Left ventricle myocardium inferior (tissue), 1 donor: ENCODE data around the gene ZNF782. TPM values are rescaled to one million over a fixed set of nuclear protein-coding genes. Genes with fewer than 3 reads are reported as not detected.
A peak's percentile ranks its signal among the peaks of the same experiment; 100 is the strongest.

Source experiments
- DNase-seq: peaks from one replicate; pipeline ENCODE4 v3.0.0-alpha.2; 2020
- H3K27ac ChIP-seq: fragments of 200-600 bp; replicated peaks from 2 replicates; pipeline ENCODE4 v1.8.0; 2021
- H3K27me3 ChIP-seq: fragments of 200-600 bp; 2 replicates; pipeline ENCODE4 v1.8.0; 2021; ENCODE audit warnings: low read depth
- H3K36me3 ChIP-seq: fragments of 200-600 bp; 2 replicates; pipeline ENCODE4 v1.8.0; 2021
- H3K4me1 ChIP-seq: fragments of 200-600 bp; 2 replicates; pipeline ENCODE4 v1.8.0; 2021
- H3K4me3 ChIP-seq: fragments of 200-600 bp; 2 replicates; pipeline ENCODE4 v1.8.0; 2021; ENCODE audit warnings: mild to moderate bottlenecking, moderate library complexity
- H3K9me3 ChIP-seq: fragments of 200-600 bp; replicated peaks from 2 replicates; pipeline ENCODE4 v1.8.0; 2021
- CTCF ChIP-seq: fragments of 200-600 bp; IDR thresholded peaks from 2 replicates; pipeline ENCODE4 v1.8.0; 2021; ENCODE audit warnings: antibody characterized with exemption, mild to moderate bottlenecking, borderline replicate concordance
- intact Hi-C: fragments of 100-400 bp; cut with micrococcal nuclease; formaldehyde crosslinking; loops from one replicate; pipeline ENCODE4 v1.11.0; 2022
- total RNA-seq: library from RNA; stranded (reverse); fragmentation: NEBNext Ultra II Directional; extraction: Animal tissue kit (Norgen Biotek cat#: 25700); gene quantifications from one replicate; pipeline ENCODE4 v1.2.1, GENCODE V29; 2021
- donor health status: DM: no; HTN: yes; CAD: no; lungs with severe emphysema.

ZNF782 gene
- total RNA-seq, 1 donor from 2014 or later = 3.7 TPM

- H3K36me3 ChIP-seq = no peaks in the 10 kb centered on the region
- H3K9me3 ChIP-seq = peaks cover 9% of the 10 kb centered on the region
- peaks cover 6% of the 10 kb centered on the region for H3K4me1 ChIP-seq
- H3K4me3 ChIP-seq = no peak overlapping the region
- TF ChIP-seq CTCF = no peak
- no peaks in the 10 kb centered on the region for H3K27me3 ChIP-seq
- H3K27ac ChIP-seq = no peak overlapping the region
- DNase-seq = no peak
- intact Hi-C loops = no loop called here
Measured at GRCh38 chr9:96883922-96884321, 29.6 kb upstream of the ZNF782 start.

DNA sequence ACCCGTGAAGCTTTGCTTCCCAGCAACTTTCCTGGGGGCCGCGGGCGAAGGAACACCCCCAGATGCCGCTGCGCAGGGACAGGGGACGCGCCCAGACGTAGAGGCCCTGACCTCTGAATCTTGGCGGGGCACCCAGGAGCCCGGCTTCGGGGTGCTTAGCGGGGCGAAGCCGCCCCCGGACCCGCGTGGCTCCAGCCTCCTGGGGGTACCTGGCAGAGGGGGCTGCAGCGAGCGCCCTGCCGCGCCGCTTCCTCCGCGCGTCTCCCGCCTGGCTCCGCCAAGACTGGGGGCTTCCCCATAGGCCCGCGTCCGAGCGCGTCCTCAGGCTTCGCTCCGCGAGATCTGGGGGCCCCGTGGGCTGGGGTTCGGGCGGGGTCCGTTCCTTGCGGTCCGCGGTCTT is 23.0 kb upstream of the ZNF782 start:
- no peak for TF ChIP-seq CTCF
- peaks cover 39% of the 10 kb centered on the region for H3K27me3 ChIP-seq
- H3K27ac ChIP-seq = no peak overlapping the region
- DNase-seq = no peak
- intact Hi-C loops = no loop called here
- peaks cover 27% of the 10 kb centered on the region for H3K4me1 ChIP-seq
- no peaks in the 10 kb centered on the region for H3K36me3 ChIP-seq
- H3K4me3 ChIP-seq = no peak overlapping the region
- H3K9me3 ChIP-seq = no peaks in the 10 kb centered on the region

- peak overlapping the region; percentile 69 for H3K4me3 ChIP-seq
- H3K9me3 ChIP-seq = no peaks in the 10 kb centered on the region
- H3K27me3 ChIP-seq = peaks cover 39% of the 10 kb centered on the region
- DNase-seq = peak; percentile 25
- intact Hi-C loops = no loop called here
- H3K36me3 ChIP-seq = no peaks in the 10 kb centered on the region
- peaks cover 27% of the 10 kb centered on the region for H3K4me1 ChIP-seq
- TF ChIP-seq CTCF = peak; percentile 20
- peak overlapping the region; percentile 45 for H3K27ac ChIP-seq
Measured at GRCh38 chr9:96875461-96876142, 21.3 kb upstream of the ZNF782 start.

GRCh38 chr9:96874947-96875460 is 20.7 kb upstream of the ZNF782 start:
- intact Hi-C loops = no loop called here
- DNase-seq = no peak
- no peak for TF ChIP-seq CTCF
- H3K27ac ChIP-seq = peak overlapping the region; percentile 45
- H3K36me3 ChIP-seq = no peaks in the 10 kb centered on the region
- H3K9me3 ChIP-seq = no peaks in the 10 kb centered on the region
- peak overlapping the region; percentile 69 for H3K4me3 ChIP-seq
- H3K4me1 ChIP-seq = peaks cover 27% of the 10 kb centered on the region
- H3K27me3 ChIP-seq = peaks cover 39% of the 10 kb centered on the region

- intact Hi-C loops = no loop called here
- H3K27me3 ChIP-seq = peaks cover 39% of the 10 kb centered on the region
- no peak overlapping the region for H3K4me3 ChIP-seq
- H3K9me3 ChIP-seq = no peaks in the 10 kb centered on the region
- no peak overlapping the region for H3K27ac ChIP-seq
- DNase-seq = no peak
- no peaks in the 10 kb centered on the region for H3K36me3 ChIP-seq
- no peak for TF ChIP-seq CTCF
- peaks cover 27% of the 10 kb centered on the region for H3K4me1 ChIP-seq
Measured at GRCh38 chr9:96874201-96874785, 20.0 kb upstream of the ZNF782 start.
